GM23338 (cell line): ENCODE measurements around the gene HSPBAP1. TPM values are rescaled to one million over a fixed set of nuclear protein-coding genes. Genes with fewer than 3 reads are reported as not detected.

Source experiments
- ATAC-seq: fragments of 200-7000 bp; cut with Tn5 transposase; 3 replicates; pipeline ENCODE4 v1.9.1; 2020
- DNase-seq: peaks from one replicate; pipeline ENCODE4 v3.0.0-alpha.2; 2015; ENCODE audit warnings: low spot score
- H2AFZ ChIP-seq: fragments of 200-600 bp; sonication (generic); 2 replicates; pipeline ENCODE4 v1.8.0; 2016; ENCODE audit warnings: antibody characterized with exemption, mild to moderate bottlenecking, moderate library complexity
- H3F3A ChIP-seq: fragments of 200-600 bp; sonication (generic); replicated peaks from 2 replicates; pipeline ENCODE4 v1.8.0; 2017; ENCODE audit warnings: antibody characterized with exemption, mixed run types, low read depth
- H3K27ac ChIP-seq: fragments of 200-600 bp; sonication (generic); 2 replicates; pipeline ENCODE4 v1.6.1; 2016; ENCODE audit warnings: low read depth
- H3K27me3 ChIP-seq: fragments of 200-600 bp; sonication (generic); 2 replicates; pipeline ENCODE4 v1.8.0; 2016; ENCODE audit warnings: mild to moderate bottlenecking, mixed run types, moderate library complexity; ENCODE audit not compliant: insufficient read depth
- H3K36me3 ChIP-seq: fragments of 200-600 bp; sonication (generic); 2 replicates; pipeline ENCODE4 v1.8.0; 2016; ENCODE audit warnings: mild to moderate bottlenecking; ENCODE audit not compliant: insufficient read depth
- H3K4me1 ChIP-seq: fragments of 200-600 bp; sonication (generic); 2 replicates; pipeline ENCODE4 v1.8.0; 2016; ENCODE audit warnings: mild to moderate bottlenecking, moderate library complexity; ENCODE audit not compliant: insufficient read depth
- H3K4me2 ChIP-seq: fragments of 200-600 bp; sonication (generic); 2 replicates; pipeline ENCODE4 v1.7.1; 2017; ENCODE audit warnings: mixed run types
- H3K4me3 ChIP-seq: fragments of 200-600 bp; sonication (generic); 2 replicates; pipeline ENCODE4 v1.6.1; 2016; ENCODE audit warnings: mixed run types
- H3K79me2 ChIP-seq: fragments of 200-600 bp; sonication (generic); replicated peaks from 2 replicates; pipeline ENCODE4 v1.8.0; 2017; ENCODE audit warnings: mild to moderate bottlenecking; ENCODE audit not compliant: insufficient read depth
- H3K9me2 ChIP-seq: fragments of 200-600 bp; sonication (generic); 2 replicates; pipeline ENCODE4 v1.8.0; 2017; ENCODE audit not compliant: insufficient read depth
- H4K20me1 ChIP-seq: fragments of 200-600 bp; sonication (generic); replicated peaks from 2 replicates; pipeline ENCODE4 v1.8.0; 2017; ENCODE audit warnings: mild to moderate bottlenecking; ENCODE audit not compliant: insufficient read depth
- H3K27ac Mint-ChIP-seq: 2 replicates; pipeline ENCODE4 v1.8.0; 2020; ENCODE audit warnings: inconsistent platforms, mild to moderate bottlenecking, moderate library complexity, mixed read lengths
- H3K27me3 Mint-ChIP-seq: 3 replicates; pipeline ENCODE4 v1.8.0; 2022; ENCODE audit warnings: low read depth, mild to moderate bottlenecking, moderate library complexity, mixed read lengths, inconsistent platforms; ENCODE audit not compliant: insufficient read depth, poor library complexity
- H3K36me3 Mint-ChIP-seq: 3 replicates; pipeline ENCODE4 v1.8.0; 2021; ENCODE audit warnings: low read depth, mild to moderate bottlenecking, inconsistent platforms, moderate library complexity, mixed read lengths
- H3K4me1 Mint-ChIP-seq: 3 replicates; pipeline ENCODE4 v1.8.0; 2020; ENCODE audit warnings: mild to moderate bottlenecking, inconsistent platforms, mixed read lengths
- H3K4me3 Mint-ChIP-seq: 3 replicates; pipeline ENCODE4 v1.8.0; 2021; ENCODE audit warnings: moderate library complexity, mild to moderate bottlenecking, inconsistent platforms, mixed read lengths
- H3K9me3 Mint-ChIP-seq: 3 replicates; pipeline ENCODE4 v1.8.0; 2020; ENCODE audit warnings: moderate library complexity, mild to moderate bottlenecking, inconsistent platforms, mixed read lengths
- CREB1 ChIP-seq: fragments of 250-450 bp; sonication (Bioruptor Pico); IDR thresholded peaks from 2 replicates; pipeline ENCODE4 v1.5.0; 2020; ENCODE audit warnings: low read depth, mild to moderate bottlenecking, moderate library complexity
- CTCF ChIP-seq, 2 experiments: fragments of 200-600 bp in 1 of 2; sonication (generic) in 1 of 2; conservative IDR thresholded peaks; 2 replicates each; pipeline versions ENCODE4 v1.5.1 to v1.6.1; 2016 to 2017; ENCODE audit warnings: antibody characterized with exemption in 2 of 2, low read depth in 2 of 2, mild to moderate bottlenecking in 2 of 2, moderate library complexity in 1 of 2
- ETS1 ChIP-seq: IDR thresholded peaks from 2 replicates; pipeline ENCODE4 v1.6.1; 2016; ENCODE audit warnings: antibody characterized with exemption
- EZH2 ChIP-seq: fragments of 200-600 bp; sonication (generic); IDR thresholded peaks from one replicate; pipeline ENCODE4 v1.8.0; 2017; ENCODE audit warnings: antibody characterized with exemption, mild to moderate bottlenecking, low read depth; ENCODE audit not compliant: unreplicated experiment
- EZH2phosphoT487 ChIP-seq: fragments of 200-600 bp; sonication (generic); IDR thresholded peaks from one replicate; pipeline ENCODE4 v1.8.1; 2018; ENCODE audit warnings: antibody characterized with exemption; ENCODE audit not compliant: unreplicated experiment
- JUNB ChIP-seq: IDR thresholded peaks from one replicate; pipeline ENCODE4 v1.6.1; 2016; ENCODE audit warnings: antibody characterized with exemption; ENCODE audit not compliant: unreplicated experiment
- NANOG ChIP-seq: IDR thresholded peaks from 2 replicates; pipeline ENCODE4 v1.6.1; 2016; ENCODE audit warnings: antibody characterized with exemption, borderline replicate concordance
- POLR2AphosphoS5 ChIP-seq: IDR thresholded peaks from 2 replicates; pipeline ENCODE4 v1.6.1; 2016; ENCODE audit warnings: antibody characterized with exemption, low read depth
- REST ChIP-seq: IDR thresholded peaks from one replicate; pipeline ENCODE4 v1.6.1; 2018; ENCODE audit warnings: antibody characterized with exemption; ENCODE audit not compliant: unreplicated experiment
- STAT1 ChIP-seq: IDR thresholded peaks from one replicate; pipeline ENCODE4 v1.6.1; 2016; ENCODE audit warnings: antibody characterized with exemption; ENCODE audit not compliant: unreplicated experiment
- ZNF114 ChIP-seq: fragments of 250-450 bp; sonication (Bioruptor Pico); IDR thresholded peaks from 2 replicates; pipeline ENCODE4 v1.5.0; 2020; ENCODE audit warnings: mild to moderate bottlenecking, moderate library complexity
- ZNF331 ChIP-seq: fragments of 250-450 bp; sonication (Bioruptor Pico); IDR thresholded peaks from 2 replicates; pipeline ENCODE4 v1.5.0; 2020; ENCODE audit warnings: low read depth, mild to moderate bottlenecking, moderate library complexity
- polyA plus RNA-seq: library from polyadenylated mRNA; unstranded; fragments of >200 nt; fragmentation: Nextera tagmentation; extraction: Ambion mirVana; gene quantifications from 2 replicates; pipeline ENCODE4 v1.2.1, GENCODE V29; 2016
- total RNA-seq: library from RNA; depleted of rRNA; stranded (reverse); fragments of >200 nt; shearing (Covaris generic); gene quantifications from 2 replicates; pipeline ENCODE4 v1.2.3, GENCODE V29; 2014
- TF ChIP-seq, protein P1 (sequence below): fragments of 250-450 bp; sonication (Bioruptor Pico); IDR thresholded peaks from 2 replicates; pipeline ENCODE4 v1.5.0; 2020; ENCODE audit warnings: mild to moderate bottlenecking, moderate library complexity

The HSPBAP1 gene
- total and polyA plus RNA-seq, 2 experiments from 2014 or later = 8.0 to 11.7 TPM

GRCh38 chr3:122770521-122771202 is 23.0 kb downstream of the HSPBAP1 start:
- Histone ChIP-seq H3K4me3 (no peak overlapping the region), H3K79me2 (no peaks in the 10 kb centered on the region), H3K27ac (no peak overlapping the region), H3K27me3 (no peaks in the 10 kb centered on the region), H3K36me3 (no peaks in the 10 kb centered on the region), H3K4me1 (no peaks in the 10 kb centered on the region), H3F3A (no peaks in the 10 kb centered on the region), H2AFZ (no peak overlapping the region), H3K4me2 (no peak overlapping the region), H4K20me1 (no peaks in the 10 kb centered on the region), H3K9me2 (no peaks in the 10 kb centered on the region)
- ATAC-seq (no peak), DNase-seq (no peak)
- H3K27me3 Mint-ChIP-seq = no peaks in the 10 kb centered on the region
- no peak overlapping the region for H3K4me3 Mint-ChIP-seq
- no peaks in the 10 kb centered on the region for H3K9me3 Mint-ChIP-seq
- H3K36me3 Mint-ChIP-seq = no peaks in the 10 kb centered on the region
- no peak overlapping the region for H3K27ac Mint-ChIP-seq
- TF ChIP-seq NANOG (no peak), POLR2AphosphoS5 (no peak), REST (no peak), CREB1 (CRISPR knock-in tag) (no peak), STAT1 (no peak), JUNB (no peak), ETS1 (no peak), EZH2phosphoT487 (no peak), EZH2 (no peak), ZNF114 (CRISPR knock-in tag) (no peak), CTCF (conservative IDR thresholded peaks at IDR 0.05; ENCODE audit: low read depth in 2 of 2) (no peak), ZNF331 (CRISPR knock-in tag) (no peak)
- TF ChIP-seq, protein P1, sequence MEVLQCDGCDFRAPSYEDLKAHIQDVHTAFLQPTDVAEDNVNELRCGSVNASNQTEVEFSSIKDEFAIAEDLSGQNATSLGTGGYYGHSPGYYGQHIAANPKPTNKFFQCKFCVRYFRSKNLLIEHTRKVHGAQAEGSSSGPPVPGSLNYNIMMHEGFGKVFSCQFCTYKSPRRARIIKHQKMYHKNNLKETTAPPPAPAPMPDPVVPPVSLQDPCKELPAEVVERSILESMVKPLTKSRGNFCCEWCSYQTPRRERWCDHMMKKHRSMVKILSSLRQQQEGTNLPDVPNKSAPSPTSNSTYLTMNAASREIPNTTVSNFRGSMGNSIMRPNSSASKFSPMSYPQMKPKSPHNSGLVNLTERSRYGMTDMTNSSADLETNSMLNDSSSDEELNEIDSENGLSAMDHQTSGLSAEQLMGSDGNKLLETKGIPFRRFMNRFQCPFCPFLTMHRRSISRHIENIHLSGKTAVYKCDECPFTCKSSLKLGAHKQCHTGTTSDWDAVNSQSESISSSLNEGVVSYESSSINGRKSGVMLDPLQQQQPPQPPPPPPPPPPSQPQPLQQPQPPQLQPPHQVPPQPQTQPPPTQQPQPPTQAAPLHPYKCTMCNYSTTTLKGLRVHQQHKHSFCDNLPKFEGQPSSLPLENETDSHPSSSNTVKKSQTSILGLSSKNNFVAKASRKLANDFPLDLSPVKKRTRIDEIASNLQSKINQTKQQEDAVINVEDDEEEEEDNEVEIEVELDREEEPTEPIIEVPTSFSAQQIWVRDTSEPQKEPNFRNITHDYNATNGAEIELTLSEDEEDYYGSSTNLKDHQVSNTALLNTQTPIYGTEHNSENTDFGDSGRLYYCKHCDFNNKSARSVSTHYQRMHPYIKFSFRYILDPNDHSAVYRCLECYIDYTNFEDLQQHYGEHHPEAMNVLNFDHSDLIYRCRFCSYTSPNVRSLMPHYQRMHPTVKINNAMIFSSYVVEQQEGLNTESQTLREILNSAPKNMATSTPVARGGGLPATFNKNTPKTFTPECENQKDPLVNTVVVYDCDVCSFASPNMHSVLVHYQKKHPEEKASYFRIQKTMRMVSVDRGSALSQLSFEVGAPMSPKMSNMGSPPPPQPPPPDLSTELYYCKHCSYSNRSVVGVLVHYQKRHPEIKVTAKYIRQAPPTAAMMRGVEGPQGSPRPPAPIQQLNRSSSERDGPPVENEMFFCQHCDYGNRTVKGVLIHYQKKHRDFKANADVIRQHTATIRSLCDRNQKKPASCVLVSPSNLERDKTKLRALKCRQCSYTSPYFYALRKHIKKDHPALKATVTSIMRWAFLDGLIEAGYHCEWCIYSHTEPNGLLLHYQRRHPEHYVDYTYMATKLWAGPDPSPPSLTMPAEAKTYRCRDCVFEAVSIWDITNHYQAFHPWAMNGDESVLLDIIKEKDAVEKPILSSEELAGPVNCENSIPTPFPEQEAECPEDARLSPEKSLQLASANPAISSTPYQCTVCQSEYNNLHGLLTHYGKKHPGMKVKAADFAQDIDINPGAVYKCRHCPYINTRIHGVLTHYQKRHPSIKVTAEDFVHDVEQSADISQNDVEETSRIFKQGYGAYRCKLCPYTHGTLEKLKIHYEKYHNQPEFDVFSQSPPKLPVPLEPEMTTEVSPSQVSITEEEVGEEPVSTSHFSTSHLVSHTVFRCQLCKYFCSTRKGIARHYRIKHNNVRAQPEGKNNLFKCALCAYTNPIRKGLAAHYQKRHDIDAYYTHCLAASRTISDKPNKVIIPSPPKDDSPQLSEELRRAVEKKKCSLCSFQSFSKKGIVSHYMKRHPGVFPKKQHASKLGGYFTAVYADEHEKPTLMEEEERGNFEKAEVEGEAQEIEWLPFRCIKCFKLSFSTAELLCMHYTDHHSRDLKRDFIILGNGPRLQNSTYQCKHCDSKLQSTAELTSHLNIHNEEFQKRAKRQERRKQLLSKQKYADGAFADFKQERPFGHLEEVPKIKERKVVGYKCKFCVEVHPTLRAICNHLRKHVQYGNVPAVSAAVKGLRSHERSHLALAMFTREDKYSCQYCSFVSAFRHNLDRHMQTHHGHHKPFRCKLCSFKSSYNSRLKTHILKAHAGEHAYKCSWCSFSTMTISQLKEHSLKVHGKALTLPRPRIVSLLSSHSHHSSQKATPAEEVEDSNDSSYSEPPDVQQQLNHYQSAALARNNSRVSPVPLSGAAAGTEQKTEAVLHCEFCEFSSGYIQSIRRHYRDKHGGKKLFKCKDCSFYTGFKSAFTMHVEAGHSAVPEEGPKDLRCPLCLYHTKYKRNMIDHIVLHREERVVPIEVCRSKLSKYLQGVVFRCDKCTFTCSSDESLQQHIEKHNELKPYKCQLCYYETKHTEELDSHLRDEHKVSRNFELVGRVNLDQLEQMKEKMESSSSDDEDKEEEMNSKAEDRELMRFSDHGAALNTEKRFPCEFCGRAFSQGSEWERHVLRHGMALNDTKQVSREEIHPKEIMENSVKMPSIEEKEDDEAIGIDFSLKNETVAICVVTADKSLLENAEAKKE (CRISPR knock-in tag) = no peak
- no peaks in the 10 kb centered on the region; the same call in 2 of the 3 replicates for H3K4me1 Mint-ChIP-seq
